ENCODE results near the gene JSRP1. TPM values are rescaled to one million over a fixed set of nuclear protein-coding genes. Genes with fewer than 3 reads are reported as not detected.

JSRP1 gene
- total and polyA plus RNA-seq, 8 donors, result 0.20 to 1.1 (median 0.53) TPM; not detected in 1

- Histone ChIP-seq H3K27ac (peak overlapping the region; percentile 58 to 99), H3K4me3 (peak overlapping the region; percentile 54 to 99), H3K4me1 (peaks cover 36 to 81% of the 10 kb centered on the region in 2 donors), H3K36me3 (peaks cover 0 to 26% of the 10 kb centered on the region in 2 donors), H3K9me3 (no peaks in the 10 kb centered on the region), H3K27me3 (no peaks in the 10 kb centered on the region)
- no peak for TF ChIP-seq CTCF (IDR thresholded peaks at IDR 0.05)
- peak in 1 of 4 donors; percentile 87 for DNase-seq
- intact Hi-C loops (cut with DNase I), result no loop called here
- no peak for ATAC-seq
These were observed 12.6 kb upstream of the JSRP1 start for GRCh38 chr19:2268861-2269243.

- peaks cover 34 to 80% of the 10 kb centered on the region in 2 donors for H3K4me1 ChIP-seq
- intact Hi-C loops (cut with DNase I), result no loop called here
- peak overlapping the region; percentile 14 to 58 for H3K27ac ChIP-seq
- ATAC-seq, result no peak
- TF ChIP-seq CTCF (IDR thresholded peaks at IDR 0.05), result no peak
- peaks cover 0 to 24% of the 10 kb centered on the region in 2 donors for H3K36me3 ChIP-seq
- H3K9me3 ChIP-seq, result no peaks in the 10 kb centered on the region
- no peak for DNase-seq
- H3K4me3 ChIP-seq, result peak overlapping the region; percentile 54 to 99
- no peaks in the 10 kb centered on the region for H3K27me3 ChIP-seq
These were observed 12.2 kb upstream of the JSRP1 start for GRCh38 chr19:2268480-2268830.

- no peak for TF ChIP-seq CTCF (IDR thresholded peaks at IDR 0.05)
- H3K27me3 ChIP-seq, result no peaks in the 10 kb centered on the region
- H3K36me3 ChIP-seq, result peaks cover 0 to 3% of the 10 kb centered on the region in 2 donors
- H3K27ac ChIP-seq, result peak overlapping the region; percentile 72 to 77
- intact Hi-C loops (cut with DNase I), result no loop called here
- H3K9me3 ChIP-seq, result no peaks in the 10 kb centered on the region
- DNase-seq (peak in 2 of 4 donors; percentile 95 to 97), ATAC-seq (peak; percentile 25)
- peaks cover 16 to 63% of the 10 kb centered on the region in 2 donors for H3K4me1 ChIP-seq
- H3K4me3 ChIP-seq, result peak overlapping the region in 1 of 2 donors; percentile 11
These were observed 10.2 kb upstream of the JSRP1 start for GRCh38 chr19:2266183-2266993.

GRCh38 chr19:2261438-2262172 is 5.4 kb upstream of the JSRP1 start:
- Histone ChIP-seq H3K27me3 (no peaks in the 10 kb centered on the region), H3K9me3 (no peaks in the 10 kb centered on the region), H3K36me3 (no peaks in the 10 kb centered on the region), H3K27ac (no peak overlapping the region), H3K4me1 (peaks cover 2 to 33% of the 10 kb centered on the region in 2 donors), H3K4me3 (no peak overlapping the region)
- intact Hi-C loops (cut with DNase I), result no loop called here
- peak; percentile 51 to 70 for TF ChIP-seq CTCF (IDR thresholded peaks at IDR 0.05)
- DNase-seq (no peak), ATAC-seq (no peak)

GRCh38 chr19:2260341-2260805 is 4.2 kb upstream of the JSRP1 start:
- intact Hi-C loops (cut with DNase I), result no loop called here
- H3K9me3 ChIP-seq, result no peaks in the 10 kb centered on the region

More at GRCh38 chr19:2260341-2260805, 4.2 kb upstream of the JSRP1 start:
- no peak overlapping the region for H3K4me3 ChIP-seq
- DNase-seq (no peak), ATAC-seq (no peak)
- H3K27ac ChIP-seq, result no peak overlapping the region
- peaks cover 0 to 2% of the 10 kb centered on the region in 2 donors for H3K27me3 ChIP-seq
- no peaks in the 10 kb centered on the region for H3K36me3 ChIP-seq
- peaks cover 0 to 21% of the 10 kb centered on the region in 2 donors for H3K4me1 ChIP-seq
- TF ChIP-seq CTCF (IDR thresholded peaks at IDR 0.05), result no peak
